NCI-H2107 treated with DMSO at 0.1 percent for 48 hours (cell line): Measurements from ENCODE around the gene ATF4.
"Not testable (repeated sequence)": the region's sequence is repeated elsewhere in the genome, so short reads cannot be mapped to it uniquely, and the experiment has no call there.

Experiments used
- DNase-seq: peaks from one replicate; lab custom pipeline; 2025; ENCODE audit not compliant: unreplicated experiment; lab: John Stamatoyannopoulos, UW

The ATF4 gene

GRCh38 chr22:39510529-39511149 is 9.7 kb upstream of the ATF4 start:
- DNase-seq, result no peak

GRCh38 chr22:39511226-39511625 is 9.1 kb upstream of the ATF4 start:
- no peak for DNase-seq

GRCh38 chr22:39512026-39512425 is 8.3 kb upstream of the ATF4 start:
- no peak for DNase-seq

- no peak for DNase-seq
Measured at GRCh38 chr22:39513791-39514190, 6.6 kb upstream of the ATF4 start.

- no peak for DNase-seq
Measured at GRCh38 chr22:39514373-39514973, 5.9 kb upstream of the ATF4 start.

GRCh38 chr22:39515266-39516050 is 4.9 kb upstream of the ATF4 start:
- no peak for DNase-seq

- no peak for DNase-seq
Measured at GRCh38 chr22:39517470-39517869, 2.9 kb upstream of the ATF4 start.

- DNase-seq, result no peak
Measured at GRCh38 chr22:39518144-39518786, 2.1 kb upstream of the ATF4 start.

- no peak for DNase-seq
Measured at GRCh38 chr22:39518996-39519680, 1.2 kb upstream of the ATF4 start.

GRCh38 chr22:39519681-39520225 is 609 bp upstream of the ATF4 start:
- peak; percentile 89 for DNase-seq

- not testable (repeated sequence) for DNase-seq
Measured at GRCh38 chr22:39521106-39521885, 934 bp downstream of the ATF4 start.

- DNase-seq, result not testable (repeated sequence)
Measured at GRCh38 chr22:39522091-39522490, 1.7 kb downstream of the ATF4 start.

GRCh38 chr22:39522567-39523300 is 2.4 kb downstream of the ATF4 start:
- DNase-seq, result peak; percentile 49

GRCh38 chr22:39524089-39524752 is 3.9 kb downstream of the ATF4 start:
- no peak for DNase-seq

GRCh38 chr22:39524753-39525657 is 4.6 kb downstream of the ATF4 start:
- DNase-seq, result no peak

- DNase-seq, result no peak
Measured at GRCh38 chr22:39525658-39525975, 5.3 kb downstream of the ATF4 start.

- DNase-seq, result no peak
Measured at GRCh38 chr22:39526736-39527171, 6.4 kb downstream of the ATF4 start.

- peak; percentile 55 for DNase-seq
Measured at GRCh38 chr22:39527481-39527961, 7.2 kb downstream of the ATF4 start.
